GM23248 (cell line): ENCODE measurements around the gene C9orf50. TPM values are rescaled to one million over a fixed set of nuclear protein-coding genes. Genes with fewer than 3 reads are reported as not detected.
A peak's percentile ranks its signal among the peaks of the same experiment; 100 is the strongest.

Source experiments
- DNase-seq: peaks from one replicate; pipeline ENCODE4 v3.0.0-alpha.2; 2015
- H2AFZ ChIP-seq: fragments of 200-600 bp; sonication (generic); 2 replicates; pipeline ENCODE4 v1.6.1; 2016; ENCODE audit warnings: antibody characterized with exemption
- H3F3A ChIP-seq: fragments of 200-600 bp; sonication (generic); 2 replicates; pipeline ENCODE4 v1.6.1; 2016; ENCODE audit warnings: mild to moderate bottlenecking, antibody characterized with exemption, mixed run types; ENCODE audit not compliant: insufficient read depth
- H3K27ac ChIP-seq: fragments of 200-600 bp; sonication (generic); 2 replicates; pipeline ENCODE4 v1.5.1; 2016; ENCODE audit warnings: mild to moderate bottlenecking
- H3K27me3 ChIP-seq: fragments of 200-600 bp; sonication (generic); replicated peaks from 2 replicates; pipeline ENCODE4 v1.6.1; 2016; ENCODE audit warnings: mild to moderate bottlenecking; ENCODE audit not compliant: insufficient read depth
- H3K36me3 ChIP-seq: fragments of 200-600 bp; sonication (generic); 2 replicates; pipeline ENCODE4 v1.6.1; 2016; ENCODE audit warnings: low read depth, mild to moderate bottlenecking
- H3K4me1 ChIP-seq: fragments of 200-600 bp; sonication (generic); 2 replicates; pipeline ENCODE4 v1.6.1; 2016; ENCODE audit warnings: mild to moderate bottlenecking; ENCODE audit not compliant: insufficient read depth
- H3K4me2 ChIP-seq: fragments of 200-600 bp; sonication (generic); one replicate; pipeline ENCODE4 v1.6.1; 2016; ENCODE audit warnings: mild to moderate bottlenecking; ENCODE audit not compliant: unreplicated experiment
- H3K4me3 ChIP-seq: fragments of 200-600 bp; sonication (generic); 2 replicates; pipeline ENCODE4 v1.5.1; 2016; ENCODE audit warnings: mild to moderate bottlenecking
- H3K79me2 ChIP-seq: fragments of 200-600 bp; sonication (generic); 2 replicates; pipeline ENCODE4 v1.6.1; 2016; ENCODE audit warnings: mild to moderate bottlenecking; ENCODE audit not compliant: insufficient read depth
- H3K9ac ChIP-seq: fragments of 200-600 bp; sonication (generic); 2 replicates; pipeline ENCODE4 v1.6.1; 2016; ENCODE audit warnings: mild to moderate bottlenecking
- H3K9me2 ChIP-seq: fragments of 200-600 bp; sonication (generic); 2 replicates; pipeline ENCODE4 v1.6.1; 2016; ENCODE audit warnings: mixed run types, mild to moderate bottlenecking, moderate library complexity; ENCODE audit not compliant: insufficient read depth
- H3K9me3 ChIP-seq: fragments of 200-600 bp; sonication (generic); one replicate; pipeline ENCODE4 v1.6.1; 2017; ENCODE audit warnings: low read depth
- H4K20me1 ChIP-seq: fragments of 200-600 bp; sonication (generic); 2 replicates; pipeline ENCODE4 v1.6.0; 2016; ENCODE audit not compliant: insufficient read depth
- EZH2 ChIP-seq: fragments of 200-600 bp; sonication (generic); IDR thresholded peaks from 2 replicates; pipeline ENCODE4 v1.6.1; 2018; ENCODE audit warnings: antibody characterized with exemption, mild to moderate bottlenecking; ENCODE audit not compliant: insufficient read depth, poor library complexity, severe bottlenecking
- EZH2phosphoT487 ChIP-seq: fragments of 200-600 bp; sonication (generic); IDR thresholded peaks from 2 replicates; pipeline ENCODE4 v1.6.1; 2018; ENCODE audit warnings: antibody characterized with exemption, moderate library complexity, mild to moderate bottlenecking, low read depth; ENCODE audit not compliant: insufficient read depth
- WGBS, 2 experiments: methylation state at CpG; one replicate each; pipeline ENCODE4 v1.1.6; 2015 to 2017; ENCODE audit warnings: low lambda C conversion rate in 2 of 2, low coverage in 1 of 2; ENCODE audit errors: missing lambda C conversion rate in 2 of 2; 5-methylcytosine and 5-hydroxymethylcytosine counted together
- in situ Hi-C: fragments of 300-500 bp; cut with MboI; formaldehyde crosslinking; loops from 2 replicates; pipeline ENCODE4 v1.15.0; 2020
- polyA plus RNA-seq: library from polyadenylated mRNA; unstranded; fragments of >200 nt; fragmentation: Nextera tagmentation; extraction: Ambion mirVana; gene quantifications from 2 replicates; pipeline ENCODE4 v1.2.1, GENCODE V29; 2016
- total RNA-seq: library from RNA; depleted of rRNA; stranded (reverse); fragments of >200 nt; shearing (Covaris generic); gene quantifications from 2 replicates; pipeline ENCODE4 v1.2.3, GENCODE V29; 2014

Gene C9orf50
- total and polyA plus RNA-seq, 2 experiments from 2014 or later, result 0.23 to 0.32 TPM

- Histone ChIP-seq H3K9ac (no peak overlapping the region), H3K4me2 (no peak overlapping the region), H3K27me3 (no peaks in the 10 kb centered on the region), H3F3A (peaks cover 26% of the 10 kb centered on the region), H3K36me3 (no peaks in the 10 kb centered on the region), H2AFZ (no peak overlapping the region), H3K79me2 (no peaks in the 10 kb centered on the region), H3K9me2 (no peaks in the 10 kb centered on the region), H3K4me3 (no peak overlapping the region), H4K20me1 (no peaks in the 10 kb centered on the region), H3K9me3 (no peaks in the 10 kb centered on the region), H3K27ac (no peak overlapping the region), H3K4me1 (peaks cover 38% of the 10 kb centered on the region)
- TF ChIP-seq EZH2phosphoT487, result no peak
- in situ Hi-C loops, result no loop called here
- WGBS, 2 experiments, result 97 to 99% methylated on average over 7 of the region's 7 CpGs
- DNase-seq, result no peak
These were observed 48.9 kb downstream of the C9orf50 start for GRCh38 chr9:129572052-129572425.

GRCh38 chr9:129571298-129572051 lies 49.4 kb downstream of the C9orf50 start:
- H4K20me1 ChIP-seq, result no peaks in the 10 kb centered on the region
- peak; percentile 38 for DNase-seq
- whole genome bisulfite sequencing, 2 experiments, result 66 to 68% methylated on average over 13 of the region's 13 CpGs
- no peaks in the 10 kb centered on the region for H3K9me3 ChIP-seq
- no peaks in the 10 kb centered on the region for H3K36me3 ChIP-seq
- H2AFZ ChIP-seq, result peak overlapping the region; percentile 47; the same call in 1 of the 2 replicates
- H3K27ac ChIP-seq, result peak overlapping the region; percentile 91
- in situ Hi-C loops, result no loop called here
- no peaks in the 10 kb centered on the region for H3K79me2 ChIP-seq
- H3K4me3 ChIP-seq, result no peak overlapping the region
- TF ChIP-seq EZH2phosphoT487 (no peak), EZH2 (no peak)
- H3F3A ChIP-seq, result peaks cover 26% of the 10 kb centered on the region
- H3K9me2 ChIP-seq, result no peaks in the 10 kb centered on the region
- no peaks in the 10 kb centered on the region for H3K27me3 ChIP-seq
- H3K4me2 ChIP-seq, result peak overlapping the region; percentile 39
- peak overlapping the region; percentile 70 for H3K9ac ChIP-seq
- H3K4me1 ChIP-seq, result peaks cover 33% of the 10 kb centered on the region

- Histone ChIP-seq H3K4me3 (no peak overlapping the region), H3K9me3 (no peaks in the 10 kb centered on the region), H3K9me2 (no peaks in the 10 kb centered on the region), H3K9ac (peak overlapping the region; percentile 70), H3K4me1 (peaks cover 30% of the 10 kb centered on the region), H3K27me3 (no peaks in the 10 kb centered on the region), H3K79me2 (no peaks in the 10 kb centered on the region), H3F3A (peaks cover 26% of the 10 kb centered on the region), H3K4me2 (peak overlapping the region; percentile 39), H4K20me1 (no peaks in the 10 kb centered on the region), H3K27ac (peak overlapping the region; percentile 91), H2AFZ (peak overlapping the region; percentile 47; the same call in 1 of the 2 replicates), H3K36me3 (no peaks in the 10 kb centered on the region)
- 2 to 4% methylated on average over 14 of the region's 14 CpGs for WGBS, 2 experiments
- DNase-seq, result peak; percentile 97
- no peak for TF ChIP-seq EZH2
- TF ChIP-seq EZH2phosphoT487, result no peak
- in situ Hi-C loops, result no loop called here
These were observed 50.2 kb downstream of the C9orf50 start for GRCh38 chr9:129570450-129571297.

- no peak overlapping the region for H3K4me3 ChIP-seq
- H3K27me3 ChIP-seq, result no peaks in the 10 kb centered on the region
- H3F3A ChIP-seq, result peaks cover 18% of the 10 kb centered on the region
- peak overlapping the region; percentile 91 for H3K27ac ChIP-seq
- DNase-seq, result peak; percentile 62
- in situ Hi-C loops, result no loop called here
- no peaks in the 10 kb centered on the region for H3K36me3 ChIP-seq
- peak overlapping the region; percentile 39 for H3K4me2 ChIP-seq
- peak overlapping the region; percentile 70 for H3K9ac ChIP-seq
- H3K79me2 ChIP-seq, result no peaks in the 10 kb centered on the region
- no peaks in the 10 kb centered on the region for H3K9me2 ChIP-seq
- no peaks in the 10 kb centered on the region for H4K20me1 ChIP-seq
- no peaks in the 10 kb centered on the region for H3K9me3 ChIP-seq
- no peak for TF ChIP-seq EZH2phosphoT487
- TF ChIP-seq EZH2, result no peak
- 60 to 63% methylated on average over 7 to 9 of the region's 9 CpGs for WGBS, 2 experiments
- peaks cover 24% of the 10 kb centered on the region for H3K4me1 ChIP-seq
- H2AFZ ChIP-seq, result peak overlapping the region; percentile 47; the same call in 1 of the 2 replicates
These were observed 51.1 kb downstream of the C9orf50 start for GRCh38 chr9:129569502-129570449.
